HL-60/S4 treated with retinoic acid at 250 ng/mL for 4 days and 3 days (cell line): Measurements from ENCODE around the gene HCK.

Experiments
- in situ Hi-C: fragments of 300-500 bp; cut with MboI; formaldehyde crosslinking; loops from 2 replicates; pipeline ENCODE4 v1.7.0; 2022; ENCODE audit warnings: low sequenced_read_pairs

The HCK gene

DNA sequence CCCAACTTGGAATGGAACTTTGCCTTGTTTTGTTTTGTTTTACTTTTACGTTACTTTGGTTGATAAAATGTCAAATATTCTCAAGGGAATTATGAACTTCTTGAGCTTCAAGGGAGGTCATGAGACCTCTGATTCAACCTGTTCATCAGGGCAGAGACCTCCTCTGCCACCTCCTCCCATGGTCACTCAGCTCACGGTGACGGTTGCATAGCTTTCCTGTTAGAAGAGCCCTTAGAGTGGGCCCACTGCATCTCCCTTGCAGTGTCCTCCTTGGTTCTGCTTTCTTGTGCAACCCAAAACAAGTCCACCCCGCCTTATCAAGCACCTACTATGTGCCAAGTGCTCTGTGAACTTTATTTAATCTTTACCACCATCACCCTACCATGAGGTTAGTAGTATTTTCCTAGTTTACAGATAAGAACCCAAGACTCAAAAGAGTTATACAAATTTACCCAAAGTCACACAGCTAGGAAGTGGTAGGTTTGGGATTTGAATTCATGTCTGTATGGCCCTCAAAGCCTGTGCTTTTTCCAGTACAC lies 72.9 kb downstream of the HCK start:
- in situ Hi-C loops = no loop called here

DNA sequence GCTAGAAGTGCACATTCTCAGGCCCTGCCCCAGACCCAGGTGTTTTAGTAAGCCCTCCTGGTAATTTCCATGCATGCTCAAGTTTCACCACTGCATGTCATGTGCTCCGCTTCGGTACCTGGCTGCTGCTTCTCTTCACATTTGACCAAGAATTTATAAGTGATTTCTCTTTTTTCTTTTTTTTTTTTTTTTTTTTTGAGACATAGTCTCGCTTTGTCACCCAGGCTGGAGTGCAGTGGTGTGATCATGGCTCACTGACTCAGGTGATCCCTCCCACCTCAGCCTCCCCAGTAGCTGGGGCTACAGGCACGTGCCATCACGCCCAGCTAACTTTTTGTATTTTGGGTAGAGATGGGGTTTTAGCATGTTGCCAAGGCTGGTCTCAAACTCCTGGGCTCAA lies 73.5 kb downstream of the HCK start:
- in situ Hi-C loops = no loop called here

DNA sequence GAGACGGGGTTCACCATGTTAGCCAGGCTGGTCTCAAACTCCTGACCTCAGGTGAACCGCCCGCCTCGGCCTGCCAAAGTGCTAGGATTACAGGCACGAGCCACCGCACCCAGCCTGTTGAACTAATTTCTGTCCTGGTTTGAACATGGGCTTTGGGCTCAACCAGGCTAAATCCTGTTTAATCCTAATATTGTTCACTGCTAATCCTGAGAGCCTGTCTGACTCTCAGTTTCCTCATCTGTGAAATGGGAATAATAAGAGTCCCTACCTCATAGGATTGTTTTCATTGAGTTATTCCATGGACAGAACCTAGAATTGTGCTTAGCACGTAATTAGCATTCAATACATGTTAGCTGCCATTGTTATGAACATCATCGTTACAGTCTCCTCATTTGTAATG lies 74.9 kb downstream of the HCK start:
- in situ Hi-C loops = no loop called here

DNA sequence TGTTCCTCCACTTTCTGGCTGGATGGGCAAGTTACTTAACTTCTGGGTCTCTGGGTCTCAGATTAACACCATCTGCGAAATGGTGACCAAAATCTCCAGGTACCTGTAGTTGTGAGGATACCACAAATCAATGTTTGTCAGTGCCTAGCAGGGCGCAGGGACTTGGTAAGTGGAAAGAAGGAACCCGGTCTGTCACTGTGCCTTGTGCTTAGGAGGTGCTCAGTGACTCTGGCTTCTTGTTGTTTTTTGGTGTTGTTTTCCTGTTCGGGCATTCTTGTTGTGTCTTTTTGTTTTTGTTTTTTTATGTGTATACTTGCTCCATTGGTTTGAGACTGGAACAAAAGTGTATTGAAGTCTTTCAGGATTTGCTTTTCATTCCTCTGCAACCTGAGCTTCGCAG lies 75.3 kb downstream of the HCK start:
- in situ Hi-C loops = no loop called here

DNA sequence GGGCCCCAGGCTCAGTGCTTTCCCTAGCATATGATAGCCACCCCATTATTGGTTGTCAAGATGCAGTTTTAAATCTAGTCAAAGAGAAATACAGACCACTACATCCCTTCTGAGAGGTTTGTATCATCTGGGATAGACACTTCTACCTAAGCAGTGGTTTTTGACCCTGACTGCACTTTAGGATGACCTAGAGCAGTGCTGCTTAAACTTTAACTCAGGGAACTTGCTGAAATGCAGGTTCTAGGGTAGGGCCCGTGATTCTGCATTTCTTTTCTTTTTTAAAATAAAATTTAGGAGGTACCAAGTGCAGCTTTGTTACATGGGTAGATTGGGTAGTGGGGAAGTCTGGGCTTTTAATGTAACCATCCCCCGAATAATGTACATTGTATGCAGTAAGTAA lies 76.1 kb downstream of the HCK start:
- in situ Hi-C loops = no loop called here

DNA sequence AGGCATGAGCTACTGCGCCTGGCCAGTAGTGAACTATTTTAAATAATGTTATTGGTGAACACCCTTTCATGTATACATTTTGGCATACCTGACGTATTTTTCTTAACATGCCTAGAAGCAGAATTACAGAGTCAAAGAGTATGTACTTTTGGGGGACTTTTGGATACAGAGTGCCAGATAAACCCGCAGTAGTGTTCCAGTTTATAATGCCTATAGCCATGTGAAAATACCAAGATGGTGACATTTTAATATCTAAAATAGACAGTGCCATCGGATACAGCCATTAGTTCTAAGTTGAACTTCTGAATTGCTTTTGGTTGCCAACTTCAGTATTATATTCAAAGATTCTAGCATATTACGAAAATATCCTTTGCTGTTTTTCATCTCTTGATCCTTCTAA lies 77.8 kb downstream of the HCK start:
- in situ Hi-C loops = no loop called here

DNA sequence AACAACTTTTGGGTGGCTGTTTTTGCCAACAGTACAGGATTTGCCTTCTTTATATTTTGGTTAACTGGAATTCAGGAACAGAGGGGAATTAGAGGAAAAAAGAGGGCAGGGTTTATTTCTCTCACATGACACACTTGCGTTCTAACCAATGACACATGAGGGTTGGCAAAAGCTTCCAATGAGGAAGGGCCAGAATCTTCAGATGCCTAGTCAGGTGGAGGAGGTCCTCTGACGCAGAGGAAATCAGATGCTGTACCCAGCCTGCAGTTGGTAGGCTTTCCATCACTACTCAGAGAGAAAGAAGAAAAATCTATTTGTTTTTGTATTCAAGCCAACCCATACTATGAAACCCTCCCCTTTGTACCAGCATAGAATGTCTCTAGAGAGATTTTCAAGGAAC lies 78.3 kb downstream of the HCK start:
- in situ Hi-C loops = no loop called here

DNA sequence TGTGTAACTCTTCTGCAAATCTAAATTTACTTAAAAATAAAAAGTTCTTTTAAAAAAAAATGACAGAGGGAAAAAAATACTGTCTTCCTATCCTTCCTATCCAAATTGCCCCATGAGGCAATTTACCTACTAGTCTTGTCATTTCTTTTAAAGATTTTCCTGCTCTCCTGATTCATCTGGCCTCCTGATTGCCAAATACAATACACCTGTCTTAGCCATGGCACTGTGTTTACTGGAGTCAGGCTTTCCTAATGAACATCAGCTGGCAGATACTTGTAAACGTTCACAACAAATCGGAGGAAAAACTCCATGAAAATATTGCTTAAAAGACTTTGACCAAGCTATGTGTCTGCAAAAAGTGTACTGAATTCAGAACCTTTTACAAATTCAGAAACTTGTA lies 78.9 kb downstream of the HCK start:
- in situ Hi-C loops = no loop called here

DNA sequence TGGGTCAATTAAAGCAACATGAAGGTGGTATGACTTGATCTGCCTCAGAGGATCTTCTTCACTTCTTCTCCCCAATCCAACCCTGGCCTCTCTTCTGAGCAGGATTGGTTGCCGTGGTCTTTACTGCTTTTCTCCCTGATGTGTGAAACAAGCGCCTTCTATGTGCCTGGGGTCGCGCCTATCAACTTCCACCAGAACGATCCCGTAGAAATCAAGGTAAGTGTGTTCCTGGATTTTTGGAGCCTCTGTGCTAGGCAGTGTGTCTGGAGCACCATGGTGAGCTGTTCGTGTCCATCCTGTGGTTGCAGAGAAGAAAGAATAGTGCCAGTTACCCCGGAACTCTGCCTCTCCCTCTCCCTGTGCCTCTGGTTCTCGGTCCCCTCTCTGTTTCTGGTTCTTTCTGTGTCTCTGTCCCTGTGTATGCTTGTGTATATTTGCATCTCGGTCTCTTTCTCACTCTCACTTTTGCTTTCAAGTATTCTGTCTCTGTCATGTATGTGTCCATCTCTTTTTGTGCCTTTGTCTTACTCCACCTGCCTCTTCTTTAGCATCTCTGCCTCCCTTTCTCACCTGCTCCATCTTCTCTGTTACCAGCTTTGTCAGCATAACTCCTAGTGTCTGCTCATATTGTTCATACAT lies 81.0 kb downstream of the HCK start:
- in situ Hi-C loops = no loop called here

DNA sequence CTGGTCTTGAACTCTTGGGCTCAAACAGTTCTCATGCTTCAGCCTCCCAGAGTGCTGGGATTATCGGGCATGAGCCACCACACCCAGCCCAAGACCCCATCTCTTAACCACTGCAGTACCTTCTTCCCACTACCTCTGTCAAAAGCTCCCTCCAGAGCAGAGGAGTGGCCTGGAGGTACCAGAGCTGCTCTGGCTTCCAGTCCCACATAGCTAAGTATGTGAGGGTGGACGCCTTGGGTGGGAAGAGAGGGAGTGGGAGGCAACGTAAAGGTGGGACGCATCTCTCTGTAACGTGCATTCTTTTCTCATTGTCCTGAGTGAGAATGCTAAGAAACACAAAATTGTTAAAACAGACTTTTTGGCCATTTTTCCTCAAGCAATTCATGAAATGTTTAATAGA lies 82.0 kb downstream of the HCK start:
- in situ Hi-C loops = no loop called here

DNA sequence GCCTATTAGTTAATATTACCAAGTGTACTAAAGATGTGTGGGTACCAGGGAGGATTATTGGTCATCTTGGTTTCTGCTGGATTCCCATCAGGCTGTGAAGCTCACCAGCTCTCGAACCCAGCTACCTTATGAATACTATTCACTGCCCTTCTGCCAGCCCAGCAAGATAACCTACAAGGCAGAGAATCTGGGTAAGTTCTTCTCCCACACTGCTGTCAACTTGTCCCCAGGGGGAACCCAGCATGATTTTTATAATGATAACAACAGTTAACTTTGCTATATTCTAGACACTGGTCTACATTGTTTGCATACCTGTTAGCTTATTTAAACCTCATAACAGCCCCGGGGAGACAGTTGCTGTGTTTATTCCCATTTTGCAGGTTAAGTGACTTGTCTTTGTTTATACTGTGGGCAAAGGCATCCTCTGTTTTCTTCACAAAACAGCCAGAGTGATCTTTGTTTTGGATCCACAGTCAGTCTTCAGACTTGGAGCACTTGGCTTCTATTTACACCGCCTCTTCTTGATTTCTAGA lies 84.0 kb downstream of the HCK start:
- in situ Hi-C loops = no loop called here

DNA sequence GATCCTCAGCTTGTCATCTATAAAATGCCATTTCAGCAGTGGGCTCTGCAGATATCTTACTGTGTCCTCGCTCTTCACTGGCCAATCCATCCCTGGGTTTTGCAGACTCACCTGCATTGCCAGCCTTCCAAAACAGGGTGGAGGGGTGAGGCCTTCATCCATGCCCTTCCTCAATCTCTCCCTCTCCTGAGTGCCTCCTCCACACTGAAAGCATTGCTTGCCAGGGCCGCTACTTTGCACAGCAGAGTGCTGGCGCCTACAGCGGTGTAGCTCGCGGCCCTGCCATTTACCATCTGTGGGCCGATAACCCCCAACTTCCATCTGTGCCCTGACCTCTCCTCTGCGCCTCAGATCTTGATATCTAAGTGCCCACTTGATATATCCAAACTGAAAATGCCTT lies 86.9 kb downstream of the HCK start:
- in situ Hi-C loops = no loop called here

DNA sequence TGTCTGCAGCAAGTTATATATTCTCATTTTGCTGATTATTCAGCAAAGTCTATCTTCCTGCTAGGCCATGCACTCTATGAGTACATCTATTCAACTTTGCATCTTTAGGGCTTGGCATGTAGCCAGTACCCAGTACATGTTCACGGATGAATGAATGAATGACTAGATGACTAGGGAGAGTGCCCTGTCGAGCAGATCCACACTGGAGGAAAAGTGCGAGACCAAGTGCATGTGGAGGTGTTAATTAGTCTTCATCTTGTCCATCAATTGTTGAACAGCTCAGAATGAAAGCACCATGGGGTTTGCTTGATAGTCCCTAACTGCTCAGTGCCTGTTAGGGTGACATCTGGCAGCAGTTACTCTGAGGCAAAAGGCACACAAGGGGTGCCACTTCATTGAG lies 87.9 kb downstream of the HCK start:
- in situ Hi-C loops = no loop called here

DNA sequence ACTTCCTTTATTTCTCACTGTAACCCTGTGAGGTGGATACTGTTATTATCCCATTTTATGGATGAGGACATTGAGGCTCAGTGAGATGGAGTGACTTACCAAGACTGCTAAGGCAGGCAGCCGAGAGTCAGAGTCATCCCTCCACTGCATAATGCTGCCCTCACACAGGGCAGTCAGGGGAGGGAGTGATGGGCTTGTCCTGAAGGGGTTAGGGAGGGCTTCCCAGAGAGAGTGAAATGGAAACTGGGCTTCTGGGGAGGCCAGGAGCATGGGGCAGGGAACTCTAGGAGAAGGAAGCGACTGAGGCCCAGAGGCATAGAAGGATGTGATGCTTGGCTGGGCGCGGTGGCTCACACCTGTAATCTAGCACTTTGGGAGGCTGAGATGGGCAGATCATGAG lies 88.6 kb downstream of the HCK start:
- in situ Hi-C loops = no loop called here

DNA sequence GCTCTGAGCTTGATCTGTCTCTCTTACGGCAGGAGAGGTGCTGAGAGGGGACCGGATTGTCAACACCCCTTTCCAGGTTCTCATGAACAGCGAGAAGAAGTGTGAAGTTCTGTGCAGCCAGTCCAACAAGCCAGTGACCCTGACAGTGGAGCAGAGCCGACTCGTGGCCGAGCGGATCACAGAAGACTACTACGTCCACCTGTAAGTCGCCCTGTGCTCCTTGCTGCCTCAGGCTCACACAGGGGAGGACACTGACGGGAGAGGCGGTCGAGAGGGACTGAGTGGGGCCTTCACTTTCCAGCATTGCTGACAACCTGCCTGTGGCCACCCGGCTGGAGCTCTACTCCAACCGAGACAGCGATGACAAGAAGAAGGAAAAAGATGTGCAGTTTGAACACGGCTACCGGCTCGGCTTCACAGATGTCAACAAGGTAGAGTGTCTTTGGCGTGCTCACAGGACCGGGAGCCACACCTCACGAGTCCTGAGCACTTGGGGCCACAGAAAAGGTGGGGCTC lies 89.5 kb downstream of the HCK start:
- in situ Hi-C loops = no loop called here

DNA sequence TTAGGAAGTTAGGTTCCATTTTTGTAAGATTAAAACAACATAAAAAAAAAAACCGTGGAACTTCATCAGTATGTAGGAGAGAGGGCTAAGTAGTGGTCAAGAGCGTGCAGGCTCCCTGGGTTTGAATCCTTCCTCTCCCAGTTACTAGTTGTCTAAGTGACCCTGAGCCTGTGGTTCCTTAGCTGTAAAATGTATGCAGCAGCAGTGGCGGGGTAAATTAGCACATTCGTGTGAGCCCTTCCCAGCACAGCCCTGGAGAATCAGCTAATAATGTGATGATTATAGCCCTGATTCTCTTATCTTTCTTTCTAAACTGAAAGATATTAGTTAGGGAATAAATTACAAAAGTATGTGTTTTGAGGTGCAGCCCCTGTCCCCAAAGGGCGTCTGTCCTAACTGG lies 90.0 kb downstream of the HCK start:
- in situ Hi-C loops = no loop called here

DNA sequence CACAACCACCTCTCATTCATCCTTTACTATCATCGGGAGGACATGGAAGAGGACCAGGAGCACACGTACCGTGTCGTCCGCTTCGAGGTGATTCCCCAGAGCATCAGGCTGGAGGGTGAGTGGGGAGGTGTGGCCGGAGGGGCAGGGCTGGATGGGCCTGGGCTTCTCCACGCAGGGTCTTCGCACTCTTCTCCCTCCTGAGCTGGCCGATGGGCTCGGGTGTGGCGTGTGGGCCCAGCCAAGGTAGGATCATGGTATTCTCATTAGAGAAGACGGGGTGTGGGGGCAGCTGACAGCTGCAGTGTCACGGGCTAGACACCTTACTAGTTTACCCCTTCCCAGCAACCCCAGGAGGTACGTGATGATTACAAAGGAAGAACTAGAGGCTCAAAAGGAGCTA lies 90.9 kb downstream of the HCK start:
- in situ Hi-C loops = no loop called here

DNA sequence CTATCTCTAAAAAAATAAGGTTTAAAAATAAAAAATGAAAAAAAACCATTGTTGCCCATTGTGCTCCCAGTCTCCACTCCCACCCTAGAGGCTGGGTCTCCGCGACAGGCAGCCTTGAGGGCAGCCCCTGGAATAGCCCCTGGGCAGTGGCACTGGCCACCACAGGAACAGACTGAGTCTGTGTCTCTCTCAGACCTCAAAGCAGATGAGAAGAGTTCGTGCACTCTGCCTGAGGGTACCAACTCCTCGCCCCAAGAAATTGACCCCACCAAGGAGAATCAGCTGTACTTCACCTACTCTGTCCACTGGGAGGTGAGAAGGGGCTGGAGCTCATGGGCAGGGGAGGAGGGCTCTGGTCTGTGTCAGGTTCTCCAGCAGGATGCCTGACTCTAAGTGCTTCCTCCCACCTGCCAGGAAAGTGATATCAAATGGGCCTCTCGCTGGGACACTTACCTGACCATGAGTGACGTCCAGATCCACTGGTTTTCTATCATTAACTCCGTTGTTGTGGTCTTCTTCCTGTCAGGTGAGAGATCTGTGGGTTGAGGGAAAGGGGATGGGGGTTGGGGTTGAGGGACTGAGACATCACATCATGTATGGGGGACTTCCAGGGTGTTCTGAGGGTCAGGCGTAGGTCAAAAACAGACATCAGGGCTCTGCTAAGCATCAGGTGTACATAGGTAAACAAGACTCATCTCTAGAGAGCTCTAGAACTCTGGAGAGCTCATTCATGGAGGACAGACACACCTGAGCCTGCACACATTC lies 93.0 kb downstream of the HCK start:
- in situ Hi-C loops = no loop called here

DNA sequence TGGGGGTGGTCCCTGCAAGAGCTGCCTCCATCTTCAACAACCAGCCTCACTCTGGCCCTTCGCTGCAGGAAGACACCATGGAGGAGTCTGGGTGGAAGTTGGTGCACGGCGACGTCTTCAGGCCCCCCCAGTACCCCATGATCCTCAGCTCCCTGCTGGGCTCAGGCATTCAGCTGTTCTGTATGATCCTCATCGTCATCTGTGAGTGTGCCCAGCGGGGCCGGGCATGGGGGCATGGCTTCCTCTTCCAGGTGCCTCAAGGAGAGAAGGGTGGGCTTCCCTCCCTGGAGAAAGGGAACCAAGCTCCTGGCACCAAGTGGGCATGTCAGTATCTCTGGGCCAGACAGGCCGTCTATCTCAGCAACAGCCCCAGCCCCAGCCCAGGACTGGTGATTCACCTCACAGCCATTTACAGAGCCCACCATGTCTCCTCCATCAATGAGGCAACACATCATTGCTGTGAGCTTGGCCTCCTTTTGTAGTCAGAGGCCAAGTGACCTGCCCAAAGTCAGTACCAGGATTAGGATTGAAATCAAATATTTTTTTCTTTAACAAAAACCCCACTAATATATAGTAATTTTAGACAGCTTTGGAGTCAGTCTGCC lies 97.6 kb downstream of the HCK start:
- in situ Hi-C loops = no loop called here

DNA sequence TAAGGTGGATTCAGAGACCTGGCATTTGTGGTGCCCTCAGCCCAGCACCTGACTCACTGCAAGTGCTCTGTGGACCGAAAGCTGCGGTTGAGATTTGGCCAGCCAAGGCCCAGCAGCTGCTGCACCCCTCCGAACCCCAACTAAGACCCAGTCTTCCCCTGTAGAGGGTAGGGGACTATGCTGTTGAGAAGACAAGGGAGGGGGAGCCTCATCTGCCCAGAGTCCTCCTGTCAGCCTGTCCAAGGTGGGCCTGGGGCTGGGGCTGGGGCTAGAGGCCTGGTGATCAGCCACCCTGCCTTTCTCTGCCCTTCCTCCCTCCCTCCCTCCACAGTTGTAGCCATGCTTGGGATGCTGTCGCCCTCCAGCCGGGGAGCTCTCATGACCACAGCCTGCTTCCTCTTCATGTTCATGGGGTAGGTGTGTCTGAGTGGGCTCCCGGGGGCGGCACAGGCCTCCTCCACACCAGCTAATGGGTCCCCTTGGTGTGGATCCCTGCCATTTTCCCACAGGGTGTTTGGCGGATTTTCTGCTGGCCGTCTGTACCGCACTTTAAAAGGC lies 98.3 kb downstream of the HCK start:
- in situ Hi-C loops = no loop called here
